Measurements from ENCODE around the gene PRR5.
"Not testable (repeated sequence)": the region's sequence is repeated elsewhere in the genome, so short reads cannot be mapped to it uniquely, and the experiment has no call there.

The PRR5 gene

GRCh38 chr22:44673406-44673805 is 28.6 kb upstream of the PRR5 start:
- no peak for DNase-seq (ENCODE audit: low read depth in 2 of 2)

GRCh38 chr22:44676066-44676440 is 26.0 kb upstream of the PRR5 start:
- not testable (repeated sequence) for DNase-seq (ENCODE audit: low read depth in 2 of 2)

GRCh38 chr22:44676441-44677352 is 25.3 kb upstream of the PRR5 start:
- no peak for DNase-seq (ENCODE audit: low read depth in 2 of 2)

GRCh38 chr22:44677353-44677840 is 24.6 kb upstream of the PRR5 start:
- no peak for DNase-seq (ENCODE audit: low read depth in 2 of 2)

- DNase-seq (ENCODE audit: low read depth in 2 of 2), result no peak
These were observed 24.0 kb upstream of the PRR5 start for GRCh38 chr22:44677871-44678555.

- no peak for DNase-seq (ENCODE audit: low read depth in 2 of 2)
These were observed 23.3 kb upstream of the PRR5 start for GRCh38 chr22:44678556-44679305.

- not testable (repeated sequence) for DNase-seq (ENCODE audit: low read depth in 2 of 2)
These were observed 22.7 kb upstream of the PRR5 start for GRCh38 chr22:44679306-44679647.

- DNase-seq (ENCODE audit: low read depth in 2 of 2), result no peak
These were observed 21.9 kb upstream of the PRR5 start for GRCh38 chr22:44680058-44680457.

GRCh38 chr22:44680481-44680894 is 21.5 kb upstream of the PRR5 start:
- no peak for DNase-seq (ENCODE audit: low read depth in 2 of 2)

- no peak for DNase-seq (ENCODE audit: low read depth in 2 of 2)
These were observed 19.3 kb upstream of the PRR5 start for GRCh38 chr22:44682556-44683168.

- DNase-seq (ENCODE audit: low read depth in 2 of 2), result peak; percentile 41 to 56
These were observed 18.8 kb upstream of the PRR5 start for GRCh38 chr22:44683237-44683636.

- DNase-seq (ENCODE audit: low read depth in 2 of 2), result no peak
These were observed 18.1 kb upstream of the PRR5 start for GRCh38 chr22:44683881-44684280.

- DNase-seq (ENCODE audit: low read depth in 2 of 2), result peak; percentile 79 to 82
These were observed 17.3 kb upstream of the PRR5 start for GRCh38 chr22:44684506-44685383.

- peak; percentile 73 to 79 for DNase-seq (ENCODE audit: low read depth in 2 of 2)
These were observed 16.5 kb upstream of the PRR5 start for GRCh38 chr22:44685384-44686056.

GRCh38 chr22:44686873-44687600 is 15.0 kb upstream of the PRR5 start:
- DNase-seq (ENCODE audit: low read depth in 2 of 2), result no peak

- DNase-seq (ENCODE audit: low read depth in 2 of 2), result no peak
These were observed 12.8 kb upstream of the PRR5 start for GRCh38 chr22:44689173-44689572.

GRCh38 chr22:44689915-44690524 is 12.0 kb upstream of the PRR5 start:
- no peak for DNase-seq (ENCODE audit: low read depth in 2 of 2)

GRCh38 chr22:44691796-44692661 is 10.0 kb upstream of the PRR5 start:
- DNase-seq (ENCODE audit: low read depth in 2 of 2), result no peak
